Endothelial cell (in vitro differentiated cells): ENCODE results near the gene SLC25A39. TPM values are rescaled to one million over a fixed set of nuclear protein-coding genes. Genes with fewer than 3 reads are reported as not detected.
A peak's percentile ranks its signal among the peaks of the same experiment; 100 is the strongest.

ENCODE experiments used
- DNase-seq: peaks from one replicate; pipeline ENCODE4 v3.0.0; 2021; ENCODE audit warnings: low spot score
- H3K27ac Mint-ChIP-seq: one replicate; pipeline ENCODE4 v1.8.0; 2021; ENCODE audit warnings: mixed read lengths, inconsistent platforms; ENCODE audit not compliant: unreplicated experiment
- H3K27me3 Mint-ChIP-seq: one replicate; pipeline ENCODE4 v1.8.0; 2021; ENCODE audit warnings: mild to moderate bottlenecking, moderate library complexity, mixed read lengths, inconsistent platforms; ENCODE audit not compliant: unreplicated experiment
- H3K36me3 Mint-ChIP-seq: one replicate; pipeline ENCODE4 v1.8.0; 2021; ENCODE audit warnings: mild to moderate bottlenecking, low read depth, mixed read lengths, inconsistent platforms; ENCODE audit not compliant: unreplicated experiment
- H3K4me1 Mint-ChIP-seq: one replicate; pipeline ENCODE4 v1.8.0; 2021; ENCODE audit warnings: mild to moderate bottlenecking, mixed read lengths, inconsistent platforms; ENCODE audit not compliant: unreplicated experiment
- H3K4me3 Mint-ChIP-seq: one replicate; pipeline ENCODE4 v1.8.0; 2021; ENCODE audit warnings: mild to moderate bottlenecking, mixed read lengths, inconsistent platforms; ENCODE audit not compliant: unreplicated experiment
- H3K9me3 Mint-ChIP-seq: one replicate; pipeline ENCODE4 v1.8.0; 2021; ENCODE audit warnings: mixed read lengths, inconsistent platforms; ENCODE audit not compliant: unreplicated experiment
- total RNA-seq: library from RNA; stranded (reverse); fragmentation: NEBNext Ultra II Directional; extraction: Animal tissue kit (Norgen Biotek cat#: 25700); gene quantifications from one replicate; pipeline ENCODE4 v1.2.1, GENCODE V29; 2021; ENCODE audit not compliant: unreplicated experiment
- TF ChIP-seq, protein P1 (sequence below): fragments of 200-600 bp; sonication (generic); IDR thresholded peaks from one replicate; pipeline ENCODE4 v1.5.0; 2021; ENCODE audit warnings: antibody characterized with exemption; ENCODE audit not compliant: unreplicated experiment

SLC25A39 gene
- total RNA-seq, 1 donor from 2014 or later, result 124 TPM

DNA sequence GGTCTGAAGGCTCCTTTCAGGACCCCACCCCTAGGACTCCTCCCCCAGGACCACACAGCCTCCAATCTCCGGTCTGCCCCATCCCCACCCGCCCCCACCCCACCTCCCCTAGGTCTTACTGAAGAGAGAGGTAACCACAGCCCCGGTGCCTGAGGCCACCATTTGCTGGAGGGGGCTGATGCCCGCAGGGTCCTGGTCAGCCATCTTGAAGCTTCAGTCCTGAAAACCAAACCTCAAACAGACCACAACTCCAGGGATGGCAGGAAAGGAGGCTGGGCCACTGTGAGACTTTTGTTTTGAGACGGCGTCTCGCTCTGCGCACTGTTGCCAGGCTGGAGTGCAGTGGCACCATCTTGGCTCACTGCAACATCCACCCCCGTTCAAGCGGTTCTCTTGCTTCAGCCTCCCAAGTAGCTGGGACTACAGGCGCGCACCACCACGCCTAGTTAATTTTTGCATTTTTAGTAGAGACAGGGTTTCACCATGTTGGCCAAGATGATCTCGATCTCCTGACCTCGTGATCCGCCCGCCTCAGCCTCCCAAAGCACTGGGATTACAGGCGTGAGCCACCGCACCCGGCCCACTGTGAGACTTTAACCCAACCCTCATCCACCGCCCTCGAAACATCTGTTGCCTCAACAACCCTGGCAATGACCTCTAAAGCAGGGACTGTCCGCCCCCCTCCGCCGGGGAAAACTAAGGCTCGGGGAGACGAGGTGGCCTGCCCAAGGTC, 1.1 kb downstream of the SLC25A39 start:
- TF ChIP-seq, protein P1, sequence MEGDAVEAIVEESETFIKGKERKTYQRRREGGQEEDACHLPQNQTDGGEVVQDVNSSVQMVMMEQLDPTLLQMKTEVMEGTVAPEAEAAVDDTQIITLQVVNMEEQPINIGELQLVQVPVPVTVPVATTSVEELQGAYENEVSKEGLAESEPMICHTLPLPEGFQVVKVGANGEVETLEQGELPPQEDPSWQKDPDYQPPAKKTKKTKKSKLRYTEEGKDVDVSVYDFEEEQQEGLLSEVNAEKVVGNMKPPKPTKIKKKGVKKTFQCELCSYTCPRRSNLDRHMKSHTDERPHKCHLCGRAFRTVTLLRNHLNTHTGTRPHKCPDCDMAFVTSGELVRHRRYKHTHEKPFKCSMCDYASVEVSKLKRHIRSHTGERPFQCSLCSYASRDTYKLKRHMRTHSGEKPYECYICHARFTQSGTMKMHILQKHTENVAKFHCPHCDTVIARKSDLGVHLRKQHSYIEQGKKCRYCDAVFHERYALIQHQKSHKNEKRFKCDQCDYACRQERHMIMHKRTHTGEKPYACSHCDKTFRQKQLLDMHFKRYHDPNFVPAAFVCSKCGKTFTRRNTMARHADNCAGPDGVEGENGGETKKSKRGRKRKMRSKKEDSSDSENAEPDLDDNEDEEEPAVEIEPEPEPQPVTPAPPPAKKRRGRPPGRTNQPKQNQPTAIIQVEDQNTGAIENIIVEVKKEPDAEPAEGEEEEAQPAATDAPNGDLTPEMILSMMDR, result no peak
- peaks cover 11% of the 10 kb centered on the region for H3K36me3 Mint-ChIP-seq
- H3K4me3 Mint-ChIP-seq, result peak overlapping the region; percentile 92
- peaks cover 15% of the 10 kb centered on the region for H3K27me3 Mint-ChIP-seq
- H3K4me1 Mint-ChIP-seq, result peaks cover 2% of the 10 kb centered on the region
- no peak overlapping the region for H3K27ac Mint-ChIP-seq
- no peaks in the 10 kb centered on the region for H3K9me3 Mint-ChIP-seq
- DNase-seq, result no peak

DNA sequence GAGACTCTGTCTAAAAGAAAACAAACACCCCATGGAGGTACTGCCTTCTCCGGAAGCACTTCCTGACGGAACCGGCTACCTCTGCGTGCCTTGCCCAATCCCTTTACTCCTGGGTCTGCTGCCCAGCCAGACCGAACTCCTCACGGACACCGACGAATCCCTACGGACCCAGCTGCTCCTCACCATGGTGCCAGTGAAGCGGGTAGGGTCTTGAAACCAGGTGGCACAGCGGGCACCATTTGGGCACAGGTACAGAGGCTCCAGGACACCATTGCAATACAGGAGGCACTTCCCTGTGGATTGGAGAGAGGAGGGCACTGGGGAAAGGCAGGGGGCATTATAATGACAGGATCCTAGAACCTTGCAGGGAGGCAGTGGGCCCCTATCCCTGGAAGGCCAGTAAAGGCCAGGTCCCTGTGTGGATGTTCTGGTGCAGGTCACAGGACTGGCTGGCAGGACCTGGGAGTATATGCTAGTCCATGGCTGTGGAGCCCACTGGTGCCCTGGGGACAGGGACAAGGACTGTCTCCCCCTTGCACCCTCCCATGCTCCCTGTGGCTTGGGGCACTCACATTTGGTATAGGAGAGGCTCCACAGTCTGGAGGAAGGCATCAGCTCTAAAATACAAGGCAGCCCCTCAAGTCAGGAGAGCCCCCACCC, 2.3 kb downstream of the SLC25A39 start:
- H3K4me3 Mint-ChIP-seq, result no peak overlapping the region
- H3K36me3 Mint-ChIP-seq, result peaks cover 12% of the 10 kb centered on the region
- H3K9me3 Mint-ChIP-seq, result no peaks in the 10 kb centered on the region
- TF ChIP-seq, protein P1, result no peak
- no peak for DNase-seq
- H3K27me3 Mint-ChIP-seq, result peaks cover 16% of the 10 kb centered on the region
- H3K27ac Mint-ChIP-seq, result no peak overlapping the region
- H3K4me1 Mint-ChIP-seq, result peaks cover 2% of the 10 kb centered on the region

DNA sequence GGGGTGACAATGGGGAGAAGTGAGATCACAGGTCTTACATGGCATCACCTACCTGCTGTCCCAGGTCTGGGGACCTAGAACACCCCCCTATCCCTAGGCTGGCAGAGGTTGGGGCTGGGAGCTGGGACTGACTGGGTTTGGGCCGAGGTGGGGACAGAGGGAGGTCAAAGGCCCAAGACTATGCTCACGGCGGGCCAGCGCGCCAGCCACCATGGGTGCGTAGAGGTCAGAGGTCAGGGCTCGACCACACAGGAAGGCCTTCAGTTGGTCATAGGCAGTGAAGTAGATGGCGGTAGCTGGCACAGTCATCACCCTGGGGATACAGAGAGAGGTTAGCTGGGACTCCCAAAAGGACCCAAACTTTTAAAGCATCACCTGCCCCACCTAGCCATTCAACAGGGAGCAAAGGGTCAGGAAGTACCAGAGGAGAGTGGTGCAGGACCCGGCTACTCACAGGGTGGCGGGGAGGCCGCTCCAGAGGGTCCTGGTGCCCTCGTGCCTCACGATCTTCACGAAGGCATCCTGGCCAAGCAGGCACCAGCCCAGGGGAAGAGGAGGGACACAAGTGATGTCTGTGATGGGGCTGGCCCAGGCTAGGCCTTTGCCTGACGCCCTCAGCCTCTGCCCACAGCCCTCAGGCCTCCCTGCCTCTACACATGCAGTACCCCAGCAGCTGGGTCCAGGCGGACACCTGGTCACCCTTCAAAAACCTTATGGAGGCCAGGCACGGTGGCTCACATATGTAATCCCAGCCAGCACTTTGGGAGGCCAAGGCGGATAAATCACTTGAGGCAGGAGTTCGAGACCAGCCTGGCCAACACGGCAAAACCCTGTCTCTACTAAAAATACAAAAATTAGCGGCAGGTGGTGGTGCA, 3.1 kb downstream of the SLC25A39 start:
- no peaks in the 10 kb centered on the region for H3K9me3 Mint-ChIP-seq
- H3K36me3 Mint-ChIP-seq, result peaks cover 15% of the 10 kb centered on the region
- H3K4me1 Mint-ChIP-seq, result no peaks in the 10 kb centered on the region
- H3K4me3 Mint-ChIP-seq, result peak overlapping the region; percentile 21
- H3K27ac Mint-ChIP-seq, result no peak overlapping the region
- DNase-seq, result no peak
- TF ChIP-seq, protein P1, result no peak
- peaks cover 16% of the 10 kb centered on the region for H3K27me3 Mint-ChIP-seq

DNA sequence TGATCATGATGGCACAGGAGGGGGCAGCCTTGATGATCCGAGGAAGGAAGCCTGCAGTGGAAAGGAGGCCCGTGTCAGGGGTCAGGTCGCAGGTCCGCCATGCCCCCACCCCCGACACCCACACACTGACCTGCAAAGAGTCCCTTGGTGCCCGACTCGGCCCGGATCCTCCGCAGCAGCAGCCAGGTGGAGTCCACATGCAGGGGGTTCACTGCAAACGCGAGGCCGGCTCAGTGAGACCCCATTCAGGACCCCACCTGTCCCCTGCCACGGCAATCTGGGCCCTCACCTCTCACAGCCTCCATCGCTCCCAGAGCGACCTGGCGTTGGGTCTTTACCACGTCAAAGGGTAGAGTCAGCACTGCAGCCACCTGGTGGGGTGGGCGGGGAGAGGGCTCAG, 4.6 kb downstream of the SLC25A39 start:
- no peaks in the 10 kb centered on the region for H3K9me3 Mint-ChIP-seq
- DNase-seq, result no peak
- TF ChIP-seq, protein P1, result no peak
- H3K4me3 Mint-ChIP-seq, result no peak overlapping the region
- H3K36me3 Mint-ChIP-seq, result peaks cover 18% of the 10 kb centered on the region
- H3K27ac Mint-ChIP-seq, result no peak overlapping the region
- peaks cover 23% of the 10 kb centered on the region for H3K27me3 Mint-ChIP-seq
- H3K4me1 Mint-ChIP-seq, result peaks cover 9% of the 10 kb centered on the region
